Fibroblast of lung (primary cell): ENCODE measurements around the gene DNAJC1. TPM values are rescaled to one million over a fixed set of nuclear protein-coding genes. Genes with fewer than 3 reads are reported as not detected.
"Not testable (repeated sequence)": the region's sequence is repeated elsewhere in the genome, so short reads cannot be mapped to it uniquely, and the experiment has no call there.

Experiments used
- DNase-seq, 2 donors: peaks; one replicate each; pipeline versions ENCODE4 v3.0.0 to v3.0.0-alpha.2; 2010; ENCODE audit warnings: low read depth in 2 of 2
- H2AFZ ChIP-seq: 2 replicates; pipeline ENCODE4 v1.5.1; 2012; ENCODE audit warnings: low read length, control low read depth, inconsistent platforms
- H3K27ac ChIP-seq: 2 replicates; pipeline ENCODE4 v1.5.1; 2011; ENCODE audit warnings: low read length, control low read depth; ENCODE audit not compliant: insufficient read depth
- H3K27me3 ChIP-seq: 2 replicates; pipeline ENCODE4 v1.5.1; 2011; ENCODE audit warnings: mild to moderate bottlenecking, low read length; ENCODE audit not compliant: control insufficient read depth, insufficient read depth
- H3K36me3 ChIP-seq: 2 replicates; pipeline ENCODE4 v1.5.1; 2011; ENCODE audit warnings: low read length; ENCODE audit not compliant: control insufficient read depth, insufficient read depth
- H3K4me1 ChIP-seq: 2 replicates; pipeline ENCODE4 v1.5.1; 2011; ENCODE audit warnings: low read length; ENCODE audit not compliant: control insufficient read depth, insufficient read depth; ENCODE audit errors: extremely low read depth
- H3K4me2 ChIP-seq: 2 replicates; pipeline ENCODE4 v1.5.1; 2011; ENCODE audit warnings: low read length, control low read depth; ENCODE audit not compliant: insufficient read depth; ENCODE audit errors: extremely low read depth
- H3K4me3 ChIP-seq, 4 experiments: fragments of 200-600 bp in 1 of 4; sonication (generic) in 1 of 4; replicated peaks in 1 of 4; 2 replicates each; pipeline ENCODE4 v1.5.1; 2011 to 2016; ENCODE audit warnings: low read length in 4 of 4, low read depth in 3 of 4, mild to moderate bottlenecking in 3 of 4, control low read depth in 2 of 4, inconsistent platforms in 1 of 4, mixed read lengths in 1 of 4; ENCODE audit not compliant: insufficient read depth in 1 of 4; ENCODE audit errors: control extremely low read depth in 1 of 4
- H3K79me2 ChIP-seq: 2 replicates; pipeline ENCODE4 v1.5.1; 2012; ENCODE audit warnings: mild to moderate bottlenecking, low read length, inconsistent platforms; ENCODE audit not compliant: control insufficient read depth, insufficient read depth
- H3K9ac ChIP-seq: 2 replicates; pipeline ENCODE4 v1.5.1; 2011; ENCODE audit warnings: mild to moderate bottlenecking, low read length, control low read depth; ENCODE audit not compliant: insufficient read depth
- H3K9me3 ChIP-seq: 2 replicates; pipeline ENCODE4 v1.5.1; 2012; ENCODE audit warnings: low read depth, low read length; ENCODE audit not compliant: control insufficient read depth, insufficient read depth
- H4K20me1 ChIP-seq: 2 replicates; pipeline ENCODE4 v1.5.1; 2011; ENCODE audit warnings: low read length; ENCODE audit not compliant: control insufficient read depth, insufficient read depth; ENCODE audit errors: extremely low read depth
- CTCF ChIP-seq, 2 donors: IDR thresholded peaks in 1 of 2; conservative IDR thresholded peaks in 1 of 2; 1 replicate in 1 of 2; 2 replicates in 1 of 2; pipeline ENCODE4 v1.5.1; 2011 to 2012; ENCODE audit warnings: low read length in 2 of 2, control low read depth in 1 of 2, inconsistent platforms in 1 of 2, low read depth in 1 of 2, mild to moderate bottlenecking in 1 of 2
- EZH2 ChIP-seq: IDR thresholded peaks from 2 replicates; pipeline ENCODE4 v1.5.1; 2012; ENCODE audit warnings: low read length, control low read depth, mild to moderate bottlenecking; ENCODE audit errors: missing control alignments
- polyA plus RNA-seq, 2 donors: library from polyadenylated mRNA; depleted of rRNA in 1 of 2; stranded (reverse) in 1 of 2; unstranded in 1 of 2; fragments of >200 nt; gene quantifications; 2 replicates each; pipeline ENCODE4 v1.2.1, GENCODE V29; 2011 to 2012; ENCODE audit warnings: missing spikeins in 1 of 2
- total RNA-seq: library from RNA; depleted of rRNA; stranded (reverse); fragments of >200 nt; gene quantifications from 2 replicates; pipeline ENCODE4 v1.2.1, GENCODE V29; 2014

DNAJC1 gene
- total and polyA plus RNA-seq, 2 donors (not counting 1 experiment from before 2014, with no cell fraction given), result 27.7 to 46.2 TPM

GRCh38 chr10:22034333-22034732 is 30.8 kb upstream of the DNAJC1 start:
- H3K4me2 ChIP-seq, result no peak overlapping the region
- H3K79me2 ChIP-seq, result no peaks in the 10 kb centered on the region
- no peaks in the 10 kb centered on the region for H3K36me3 ChIP-seq
- no peaks in the 10 kb centered on the region for H3K9me3 ChIP-seq
- H2AFZ ChIP-seq, result no peak overlapping the region
- TF ChIP-seq CTCF (conservative IDR thresholded peaks at IDR 0.05 in 1 of 2, IDR thresholded peaks at IDR 0.05 in 1 of 2; ENCODE audit: low read depth in 1 of 2, low read length in 2 of 2) (no peak), EZH2 (no peak)
- no peaks in the 10 kb centered on the region for H3K27me3 ChIP-seq
- H3K27ac ChIP-seq, result no peak overlapping the region
- no peak for DNase-seq
- no peak overlapping the region for H3K4me3 ChIP-seq
- H3K9ac ChIP-seq, result no peak overlapping the region
- H4K20me1 ChIP-seq, result no peaks in the 10 kb centered on the region
- H3K4me1 ChIP-seq, result no peaks in the 10 kb centered on the region

GRCh38 chr10:22032268-22032667 is 28.7 kb upstream of the DNAJC1 start:
- not testable (repeated sequence) for H3K36me3 ChIP-seq, H3K9ac ChIP-seq, H3K9me3 ChIP-seq, H3K79me2 ChIP-seq, H3K4me1 ChIP-seq, H3K27ac ChIP-seq, H3K27me3 ChIP-seq, H4K20me1 ChIP-seq, H3K4me2 ChIP-seq, H3K4me3 ChIP-seq, H2AFZ ChIP-seq, DNase-seq

- no peaks in the 10 kb centered on the region for H4K20me1 ChIP-seq
- H3K4me2 ChIP-seq, result no peak overlapping the region
- H3K36me3 ChIP-seq, result no peaks in the 10 kb centered on the region
- H3K9me3 ChIP-seq, result no peaks in the 10 kb centered on the region
- H3K27ac ChIP-seq, result no peak overlapping the region
- TF ChIP-seq EZH2 (no peak), CTCF (conservative IDR thresholded peaks at IDR 0.05 in 1 of 2, IDR thresholded peaks at IDR 0.05 in 1 of 2; ENCODE audit: low read depth in 1 of 2, low read length in 2 of 2) (no peak)
- H3K79me2 ChIP-seq, result no peaks in the 10 kb centered on the region
- no peaks in the 10 kb centered on the region for H3K27me3 ChIP-seq
- no peak overlapping the region for H3K9ac ChIP-seq
- no peaks in the 10 kb centered on the region for H3K4me1 ChIP-seq
- no peak overlapping the region for H2AFZ ChIP-seq
- H3K4me3 ChIP-seq, result no peak overlapping the region
- no peak for DNase-seq
Observed at GRCh38 chr10:22030421-22030820, 26.9 kb upstream of the DNAJC1 start.
